Kasumi-1 (cell line): ENCODE measurements around the gene MARCHF9.
"Not testable (repeated sequence)": the region's sequence is repeated elsewhere in the genome, so short reads cannot be mapped to it uniquely, and the experiment has no call there.

ENCODE experiments used
- DNase-seq, 2 experiments: peaks; one replicate each; lab custom pipeline; 2025; lab: John Stamatoyannopoulos, UW

MARCHF9 gene

GRCh38 chr12:57754411-57755193 is at the start of gene MARCHF9:
Gene MARCHF9 (plus strand): TSS chr12:57755103. CDS start chr12:57755529, 426 bp downstream.
- peak in 1 of 2 experiments; percentile 9 for DNase-seq

- no peak for DNase-seq
Measured at GRCh38 chr12:57707250-57707649, 47.7 kb upstream of the MARCHF9 start.

GRCh38 chr12:57708296-57708695 is 46.6 kb upstream of the MARCHF9 start:
- no peak for DNase-seq

- DNase-seq = no peak
Measured at GRCh38 chr12:57712701-57713100, 42.2 kb upstream of the MARCHF9 start.

GRCh38 chr12:57713209-57713608 is 41.7 kb upstream of the MARCHF9 start:
- DNase-seq = no peak

GRCh38 chr12:57715036-57715748 is 39.7 kb upstream of the MARCHF9 start:
- not testable (repeated sequence) for DNase-seq

GRCh38 chr12:57715786-57716185 is 39.1 kb upstream of the MARCHF9 start:
- no peak for DNase-seq

GRCh38 chr12:57716305-57716704 is 38.6 kb upstream of the MARCHF9 start:
- no peak for DNase-seq

GRCh38 chr12:57717131-57717530 is 37.8 kb upstream of the MARCHF9 start:
- no peak for DNase-seq

GRCh38 chr12:57717846-57718640 is 36.9 kb upstream of the MARCHF9 start:
- DNase-seq = no peak

GRCh38 chr12:57718641-57719528 is 36.0 kb upstream of the MARCHF9 start:
- no peak for DNase-seq

- DNase-seq = no peak
Measured at GRCh38 chr12:57719777-57720605, 34.9 kb upstream of the MARCHF9 start.

GRCh38 chr12:57720606-57721595 is 34.0 kb upstream of the MARCHF9 start:
- no peak for DNase-seq

- not testable (repeated sequence) for DNase-seq
Measured at GRCh38 chr12:57721846-57722608, 32.9 kb upstream of the MARCHF9 start.

- no peak for DNase-seq
Measured at GRCh38 chr12:57722716-57723629, 31.9 kb upstream of the MARCHF9 start.

- DNase-seq = no peak
Measured at GRCh38 chr12:57723630-57723962, 31.3 kb upstream of the MARCHF9 start.
